Psoas muscle (tissue), 8 donors: Measurements from ENCODE around the gene LAG3. TPM values are rescaled to one million over a fixed set of nuclear protein-coding genes. Genes with fewer than 3 reads are reported as not detected.

Experiments used
- ATAC-seq, 4 donors: fragments of 200-7000 bp; cut with Tn5 transposase; one replicate each; pipeline ENCODE4 v1.9.1; 2020; ENCODE audit warnings: moderate library complexity in 3 of 4, mild to moderate bottlenecking in 2 of 4
- DNase-seq, 2 donors: peaks; one replicate each; pipeline ENCODE4 v3.0.0-alpha.2; 2020
- H3K27ac ChIP-seq: fragments of 200-600 bp; one replicate; pipeline ENCODE4 v1.8.0; 2022
- H3K27me3 ChIP-seq, 3 donors: fragments of 200-600 bp in 1 of 3; one replicate each; pipeline versions ENCODE4 v1.6.1 to v1.8.0; 2013 to 2022; ENCODE audit warnings: low read length in 2 of 3, mild to moderate bottlenecking in 2 of 3, moderate library complexity in 1 of 3; ENCODE audit not compliant: insufficient read depth in 3 of 3
- H3K36me3 ChIP-seq, 2 donors: fragments of 200-600 bp in 1 of 2; one replicate each; pipeline versions ENCODE4 v1.6.1 to v1.8.0; 2013 to 2022; ENCODE audit warnings: low read depth in 1 of 2, mild to moderate bottlenecking in 1 of 2, moderate library complexity in 1 of 2; ENCODE audit not compliant: insufficient read depth in 1 of 2
- H3K4me1 ChIP-seq: fragments of 200-600 bp; one replicate; pipeline ENCODE4 v1.8.0; 2022
- H3K4me3 ChIP-seq: fragments of 200-600 bp; one replicate; pipeline ENCODE4 v1.8.0; 2022; ENCODE audit warnings: mild to moderate bottlenecking
- H3K9me3 ChIP-seq: fragments of 200-600 bp; one replicate; pipeline ENCODE4 v1.8.0; 2022
- WGBS, 3 donors: extraction: QIAGEN DNeasy Blood & Tissue Kit; methylation state at CpG; one replicate each; pipeline versions ENCODE4 v1.1.6 to v1.1.7; 2013; 5-methylcytosine and 5-hydroxymethylcytosine counted together
- intact Hi-C, 2 donors: fragments of 100-400 bp; cut with DNase I; formaldehyde crosslinking; loops; one replicate each; pipeline versions ENCODE4 v1.11.0 to v1.14.2; 2022
- polyA plus RNA-seq, 3 donors: library from polyadenylated mRNA; stranded (reverse); fragments of 200-250 nt; gene quantifications; one replicate each; pipeline ENCODE4 v1.2.3, GENCODE V29; 2013
- total RNA-seq, 4 donors: library from RNA; stranded (reverse); fragmentation: NEBNext Ultra II Directional in 2 of 4; extraction: Animal tissue kit (Norgen Biotek cat#: 25700) in 2 of 4; gene quantifications; one replicate each; pipeline versions ENCODE4 v1.2.1 to v1.2.4, GENCODE V29; 2021 to 2023
- TF ChIP-seq, protein P1 (sequence below): fragments of 200-600 bp; IDR thresholded peaks from one replicate; pipeline ENCODE4 v1.8.0; 2022; ENCODE audit warnings: antibody characterized with exemption
- donor health status: healthy with polysubstance abuse.
- donor health status: DM: no; HTN: no; CAD: no; lungs with moderate emphysema.
- donor health status: Bipolar disorder and iron deficiency.
- donor health status: healthy.
- donor health status: DM: yes; HTN: yes; CAD: no.
- donor health status: DM: no; HTN: no; CAD: no.
- donor health status: DM: no; HTN: no; CAD: no.
- donor health status: DM: yes; HTN: yes; CAD: no.

LAG3 gene
- total and polyA plus RNA-seq, 7 donors = 0.05 to 0.24 (median 0.08) TPM; not detected in 3

DNA sequence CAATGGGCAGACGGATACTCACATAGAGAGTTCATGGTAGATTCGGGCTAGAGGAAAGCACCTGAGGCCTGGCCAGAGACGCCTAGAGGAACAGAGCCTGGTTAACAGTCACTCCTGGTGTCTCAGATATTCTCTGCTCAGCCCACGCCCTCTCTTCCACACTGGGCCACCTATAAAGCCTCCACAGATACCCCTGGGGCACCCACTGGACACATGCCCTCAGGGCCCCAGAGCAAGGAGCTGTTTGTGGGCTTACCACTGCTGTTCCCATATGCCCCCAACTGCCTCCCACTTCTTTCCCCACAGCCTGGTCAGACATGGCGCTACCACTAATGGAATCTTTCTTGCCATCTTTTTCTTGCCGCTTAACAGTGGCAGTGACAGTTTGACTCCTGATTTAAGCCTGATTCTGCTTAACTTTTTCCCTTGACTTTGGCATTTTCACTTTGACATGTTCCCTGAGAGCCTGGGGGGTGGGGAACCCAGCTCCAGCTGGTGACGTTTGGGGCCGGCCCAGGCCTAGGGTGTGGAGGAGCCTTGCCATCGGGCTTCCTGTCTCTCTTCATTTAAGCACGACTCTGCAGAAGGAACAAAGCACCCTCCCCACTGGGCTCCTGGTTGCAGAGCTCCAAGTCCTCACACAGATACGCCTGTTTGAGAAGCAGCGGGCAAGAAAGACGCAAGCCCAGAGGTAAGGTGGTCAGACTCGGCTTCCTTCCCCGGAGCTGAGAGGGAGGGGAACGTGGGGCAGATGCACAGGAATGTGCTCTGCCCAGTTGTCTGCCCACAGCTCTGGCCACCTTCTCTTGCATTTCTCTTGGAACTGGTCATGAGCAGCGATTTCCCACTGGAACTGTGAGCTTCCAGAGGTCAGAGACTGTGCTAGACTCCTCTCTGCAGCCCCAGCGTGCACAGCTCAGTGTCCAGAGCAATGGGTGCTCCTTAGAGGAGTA lies 16.9 kb downstream of the LAG3 start, which contains the start of gene CD4:
Gene CD4 (plus strand): TSS at position 557 of the 953 bp plus-strand sequence. CDS start 10,611 bp downstream, outside the sequence.
- no peaks in the 10 kb centered on the region for H3K4me1 ChIP-seq
- intact Hi-C loops = no loop called here
- peaks cover 0 to 4% (median 0%) of the 10 kb centered on the region in 3 donors for H3K27me3 ChIP-seq
- DNase-seq (peak; percentile 63 to 77), ATAC-seq (peak in 2 of 4 donors; percentile 48 to 57)
- no peaks in the 10 kb centered on the region for H3K9me3 ChIP-seq
- WGBS, 3 donors = 54 to 68% (median 58%) methylated on average over 18 of the region's 18 CpGs
- TF ChIP-seq, protein P1, sequence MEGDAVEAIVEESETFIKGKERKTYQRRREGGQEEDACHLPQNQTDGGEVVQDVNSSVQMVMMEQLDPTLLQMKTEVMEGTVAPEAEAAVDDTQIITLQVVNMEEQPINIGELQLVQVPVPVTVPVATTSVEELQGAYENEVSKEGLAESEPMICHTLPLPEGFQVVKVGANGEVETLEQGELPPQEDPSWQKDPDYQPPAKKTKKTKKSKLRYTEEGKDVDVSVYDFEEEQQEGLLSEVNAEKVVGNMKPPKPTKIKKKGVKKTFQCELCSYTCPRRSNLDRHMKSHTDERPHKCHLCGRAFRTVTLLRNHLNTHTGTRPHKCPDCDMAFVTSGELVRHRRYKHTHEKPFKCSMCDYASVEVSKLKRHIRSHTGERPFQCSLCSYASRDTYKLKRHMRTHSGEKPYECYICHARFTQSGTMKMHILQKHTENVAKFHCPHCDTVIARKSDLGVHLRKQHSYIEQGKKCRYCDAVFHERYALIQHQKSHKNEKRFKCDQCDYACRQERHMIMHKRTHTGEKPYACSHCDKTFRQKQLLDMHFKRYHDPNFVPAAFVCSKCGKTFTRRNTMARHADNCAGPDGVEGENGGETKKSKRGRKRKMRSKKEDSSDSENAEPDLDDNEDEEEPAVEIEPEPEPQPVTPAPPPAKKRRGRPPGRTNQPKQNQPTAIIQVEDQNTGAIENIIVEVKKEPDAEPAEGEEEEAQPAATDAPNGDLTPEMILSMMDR = no peak
- no peaks in the 10 kb centered on the region for H3K36me3 ChIP-seq
- peak within 1 kb of the TSS; percentile 39 for H3K4me3 ChIP-seq
- H3K27ac ChIP-seq = no peak within 1 kb of the TSS

DNA sequence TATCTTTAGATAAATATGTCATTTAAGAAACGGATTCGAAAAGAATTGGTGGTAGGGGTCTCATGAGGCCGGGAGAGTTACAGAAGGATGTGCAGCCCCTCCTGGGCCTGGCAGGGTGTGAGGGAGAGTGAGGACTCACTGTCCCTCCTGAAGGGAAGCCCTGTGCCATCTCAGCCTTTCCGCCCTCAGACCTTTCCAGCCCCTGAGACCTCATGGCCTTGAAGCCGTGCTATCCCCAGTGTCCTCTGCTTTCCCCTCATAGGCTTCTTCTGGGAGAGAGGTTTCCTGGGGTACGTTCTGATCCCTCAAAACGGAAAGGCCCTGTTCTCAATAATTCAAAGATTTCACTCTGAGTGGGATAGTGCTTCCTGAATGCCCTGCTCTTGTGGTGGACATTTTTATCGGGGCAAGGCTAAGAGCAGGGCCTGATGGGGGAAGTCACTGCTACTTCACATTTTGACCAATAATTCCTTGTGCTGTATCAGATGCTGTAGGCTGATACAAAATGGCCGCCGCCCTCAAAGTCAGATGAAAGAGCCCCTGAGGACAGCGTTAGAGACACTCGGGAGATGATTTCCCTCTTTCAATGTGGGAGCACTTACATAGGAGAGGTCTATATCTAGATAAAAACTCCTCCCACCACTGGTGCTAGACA lies 18.3 kb downstream of the LAG3 start:
- 86 to 89% (median 87%) methylated on average over 12 of the region's 12 CpGs for WGBS, 3 donors
- intact Hi-C loops = no loop called here
- DNase-seq = no peak
- TF ChIP-seq, protein P1 = no peak
- Histone ChIP-seq H3K27me3 (peaks cover 0 to 4% (median 2%) of the 10 kb centered on the region in 3 donors), H3K4me3 (no peak overlapping the region), H3K27ac (no peak overlapping the region), H3K36me3 (no peaks in the 10 kb centered on the region), H3K9me3 (no peaks in the 10 kb centered on the region), H3K4me1 (no peaks in the 10 kb centered on the region)
- ATAC-seq = no peak

DNA sequence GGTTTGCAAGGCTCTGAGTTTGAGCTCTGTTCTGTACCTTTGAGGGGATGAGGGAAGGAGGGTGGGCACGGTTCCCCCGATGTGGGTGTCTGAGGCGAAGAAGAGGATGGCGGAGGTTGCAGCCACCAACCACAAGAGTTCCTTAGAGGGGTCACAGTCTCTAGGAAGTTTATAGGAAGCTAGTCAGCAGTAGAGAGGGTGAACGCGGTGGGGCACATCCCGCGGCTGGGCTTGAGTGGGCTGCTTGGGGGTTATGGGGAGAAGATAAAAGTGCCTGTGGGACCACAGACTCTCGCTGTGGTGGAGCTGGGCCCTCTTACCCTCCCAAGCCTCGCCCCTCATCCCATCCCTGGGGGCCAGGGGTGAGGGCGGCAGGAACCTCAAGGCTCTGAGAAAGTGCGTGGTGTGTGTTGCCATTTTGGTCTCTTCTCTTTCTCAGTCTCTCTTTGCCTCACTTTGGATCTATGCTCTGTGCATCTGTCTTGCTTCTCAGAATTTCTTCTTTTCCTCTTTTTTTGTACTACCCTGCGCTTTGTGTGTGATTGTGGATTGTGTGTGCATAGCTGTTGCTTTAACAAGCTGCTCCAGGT lies 19.7 kb downstream of the LAG3 start:
- DNase-seq (no peak), ATAC-seq (peak in 1 of 4 donors; percentile 9)
- WGBS, 3 donors = 83 to 85% (median 84%) methylated on average over 9 to 13 of the region's 13 CpGs
- no peaks in the 10 kb centered on the region for H3K36me3 ChIP-seq
- H3K27ac ChIP-seq = no peak overlapping the region
- H3K9me3 ChIP-seq = no peaks in the 10 kb centered on the region
- intact Hi-C loops = no loop called here
- peak overlapping the region; percentile 4 for H3K4me3 ChIP-seq
- H3K27me3 ChIP-seq = peaks cover 0 to 10% (median 2%) of the 10 kb centered on the region in 3 donors
- H3K4me1 ChIP-seq = no peaks in the 10 kb centered on the region
- TF ChIP-seq, protein P1 = no peak

DNA sequence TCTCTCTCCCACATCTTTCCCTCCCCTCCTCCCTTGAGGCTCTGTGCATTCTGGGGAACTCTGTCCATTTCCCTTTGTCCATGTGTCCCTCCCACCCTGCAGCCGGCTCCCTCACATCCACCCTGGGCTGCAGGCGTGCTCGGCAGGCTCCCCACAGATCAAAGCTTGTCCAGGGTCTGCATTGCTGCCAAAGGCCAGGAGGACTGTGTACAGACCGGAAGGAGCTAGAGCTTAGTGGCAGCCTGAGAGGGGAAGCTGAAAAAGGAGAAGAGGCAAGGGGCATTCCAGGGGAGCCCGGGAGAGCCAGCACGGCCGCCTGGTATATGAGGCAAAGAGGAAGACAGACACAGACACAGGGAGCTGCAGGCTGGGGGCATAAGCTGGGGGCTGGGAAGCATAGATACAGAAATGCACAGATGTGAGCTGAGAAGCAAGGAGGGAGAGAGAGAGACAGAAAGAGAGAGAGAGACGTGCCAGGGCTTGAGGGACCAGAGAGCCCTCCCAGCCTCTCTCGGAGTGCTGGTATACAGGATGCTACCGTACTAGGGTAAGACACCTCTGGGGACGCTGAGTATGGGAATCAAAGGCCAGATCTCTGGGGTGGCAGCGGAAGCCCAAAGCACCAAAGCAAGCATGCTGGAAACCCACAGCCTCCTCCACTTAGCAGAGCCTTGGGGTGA lies 20.3 kb downstream of the LAG3 start:
- TF ChIP-seq, protein P1 = no peak
- peaks cover 0 to 10% (median 2%) of the 10 kb centered on the region in 3 donors for H3K27me3 ChIP-seq
- intact Hi-C loops = no loop called here
- H3K9me3 ChIP-seq = no peaks in the 10 kb centered on the region
- DNase-seq = peak; percentile 39 to 63
- no peak overlapping the region for H3K27ac ChIP-seq
- no peaks in the 10 kb centered on the region for H3K36me3 ChIP-seq
- no peaks in the 10 kb centered on the region for H3K4me1 ChIP-seq
- 26 to 28% (median 26%) methylated on average over 12 of the region's 12 CpGs for WGBS, 3 donors
- no peak for ATAC-seq
- no peak overlapping the region for H3K4me3 ChIP-seq
